ENCODE data around the gene UBAC2. TPM values are rescaled to one million over a fixed set of nuclear protein-coding genes. Genes with fewer than 3 reads are reported as not detected.

Gene UBAC2
- total RNA-seq, 2 experiments from 2014 or later, result 26.8 to 28.5 TPM

DNA sequence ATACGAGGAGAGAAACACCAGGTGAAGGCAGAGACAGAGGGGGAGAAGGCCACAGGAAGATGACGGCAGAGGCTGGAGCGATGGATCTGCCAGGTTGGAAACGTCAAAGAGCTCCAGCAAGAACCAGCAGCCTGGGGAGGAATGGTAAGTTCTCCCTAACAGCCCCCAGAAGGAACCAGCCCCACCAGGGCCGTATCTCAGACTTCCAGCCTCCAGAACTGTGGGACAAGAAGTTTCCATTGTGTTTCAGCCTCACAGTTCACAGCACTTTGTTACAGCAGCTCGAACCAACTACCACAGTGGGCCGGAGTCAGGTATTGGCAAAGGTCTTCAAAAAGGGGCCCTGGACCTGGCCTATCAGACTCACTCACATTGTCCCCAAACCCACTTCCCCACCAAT, 195.8 kb downstream of the UBAC2 start:
- POLR2A ChIA-PET, result no interaction called here
- intact Hi-C loops (cut with micrococcal nuclease; ENCODE audit: unreplicated experiment), result no loop called here
- CTCF ChIA-PET (ENCODE audit: unreplicated experiment), result no interaction called here
- Histone ChIP-seq H3K4me2 (ENCODE audit: low read length) (no peak overlapping the region), H3K4me1 (ENCODE audit: insufficient read depth, low read length, poor library complexity, severe bottlenecking) (no peaks in the 10 kb centered on the region), H3K36me3 (ENCODE audit: insufficient read depth, low read length) (no peaks in the 10 kb centered on the region), H4K20me1 (ENCODE audit: insufficient read depth, low read length) (no peaks in the 10 kb centered on the region), H2AFZ (ENCODE audit: low read length) (no peak overlapping the region), H3K9me2 (ENCODE audit: insufficient read depth, low read length) (no peaks in the 10 kb centered on the region), H3K4me3 (ENCODE audit: low read depth, low read length, poor library complexity, severe bottlenecking) (no peak overlapping the region), H3K9me3 (ENCODE audit: low read length) (no peaks in the 10 kb centered on the region), H3K27ac (ENCODE audit: low read depth, low read length, poor library complexity, severe bottlenecking) (no peak overlapping the region), H3K79me2 (ENCODE audit: insufficient read depth, low read depth, low read length) (no peaks in the 10 kb centered on the region)
- no TSS peak for BruUV-seq (replicated peaks)
- no peak for DNase-seq (ENCODE audit: low spot score)
- TF ChIP-seq EZH2phosphoT487 (IDR thresholded peaks at IDR 0.05; ENCODE audit: borderline replicate concordance, low read depth, low read length), result no peak
- TF ChIP-seq, protein P1, sequence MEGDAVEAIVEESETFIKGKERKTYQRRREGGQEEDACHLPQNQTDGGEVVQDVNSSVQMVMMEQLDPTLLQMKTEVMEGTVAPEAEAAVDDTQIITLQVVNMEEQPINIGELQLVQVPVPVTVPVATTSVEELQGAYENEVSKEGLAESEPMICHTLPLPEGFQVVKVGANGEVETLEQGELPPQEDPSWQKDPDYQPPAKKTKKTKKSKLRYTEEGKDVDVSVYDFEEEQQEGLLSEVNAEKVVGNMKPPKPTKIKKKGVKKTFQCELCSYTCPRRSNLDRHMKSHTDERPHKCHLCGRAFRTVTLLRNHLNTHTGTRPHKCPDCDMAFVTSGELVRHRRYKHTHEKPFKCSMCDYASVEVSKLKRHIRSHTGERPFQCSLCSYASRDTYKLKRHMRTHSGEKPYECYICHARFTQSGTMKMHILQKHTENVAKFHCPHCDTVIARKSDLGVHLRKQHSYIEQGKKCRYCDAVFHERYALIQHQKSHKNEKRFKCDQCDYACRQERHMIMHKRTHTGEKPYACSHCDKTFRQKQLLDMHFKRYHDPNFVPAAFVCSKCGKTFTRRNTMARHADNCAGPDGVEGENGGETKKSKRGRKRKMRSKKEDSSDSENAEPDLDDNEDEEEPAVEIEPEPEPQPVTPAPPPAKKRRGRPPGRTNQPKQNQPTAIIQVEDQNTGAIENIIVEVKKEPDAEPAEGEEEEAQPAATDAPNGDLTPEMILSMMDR (conservative IDR thresholded peaks at IDR 0.05; ENCODE audit: low read length), result no peak

- no peaks in the 10 kb centered on the region for H3K36me3 ChIP-seq (ENCODE audit: insufficient read depth, low read length)
- ChIA-PET CTCF (ENCODE audit: unreplicated experiment) (no interaction called here), POLR2A (no interaction called here)
- H2AFZ ChIP-seq (ENCODE audit: low read length), result no peak overlapping the region
- H3K27ac ChIP-seq (ENCODE audit: low read depth, low read length, poor library complexity, severe bottlenecking), result no peak overlapping the region
- H3K9me3 ChIP-seq (ENCODE audit: low read length), result no peaks in the 10 kb centered on the region
- no peak overlapping the region for H3K4me3 ChIP-seq (ENCODE audit: low read depth, low read length, poor library complexity, severe bottlenecking)
- H3K9me2 ChIP-seq (ENCODE audit: insufficient read depth, low read length), result no peaks in the 10 kb centered on the region
- TF ChIP-seq EZH2phosphoT487 (IDR thresholded peaks at IDR 0.05; ENCODE audit: borderline replicate concordance, low read depth, low read length), result no peak
- TF ChIP-seq, protein P1 (conservative IDR thresholded peaks at IDR 0.05; ENCODE audit: low read length), result no peak
- no peaks in the 10 kb centered on the region for H4K20me1 ChIP-seq (ENCODE audit: insufficient read depth, low read length)
- no peaks in the 10 kb centered on the region for H3K79me2 ChIP-seq (ENCODE audit: insufficient read depth, low read depth, low read length)
- BruUV-seq (replicated peaks), result no TSS peak
- intact Hi-C loops (cut with micrococcal nuclease; ENCODE audit: unreplicated experiment), result no loop called here
- H3K4me1 ChIP-seq (ENCODE audit: insufficient read depth, low read length, poor library complexity, severe bottlenecking), result no peaks in the 10 kb centered on the region
- DNase-seq (ENCODE audit: low spot score), result no peak
- H3K4me2 ChIP-seq (ENCODE audit: low read length), result no peak overlapping the region
Observed at GRCh38 chr13:99398071-99398470, 197.4 kb downstream of the UBAC2 start.

DNA sequence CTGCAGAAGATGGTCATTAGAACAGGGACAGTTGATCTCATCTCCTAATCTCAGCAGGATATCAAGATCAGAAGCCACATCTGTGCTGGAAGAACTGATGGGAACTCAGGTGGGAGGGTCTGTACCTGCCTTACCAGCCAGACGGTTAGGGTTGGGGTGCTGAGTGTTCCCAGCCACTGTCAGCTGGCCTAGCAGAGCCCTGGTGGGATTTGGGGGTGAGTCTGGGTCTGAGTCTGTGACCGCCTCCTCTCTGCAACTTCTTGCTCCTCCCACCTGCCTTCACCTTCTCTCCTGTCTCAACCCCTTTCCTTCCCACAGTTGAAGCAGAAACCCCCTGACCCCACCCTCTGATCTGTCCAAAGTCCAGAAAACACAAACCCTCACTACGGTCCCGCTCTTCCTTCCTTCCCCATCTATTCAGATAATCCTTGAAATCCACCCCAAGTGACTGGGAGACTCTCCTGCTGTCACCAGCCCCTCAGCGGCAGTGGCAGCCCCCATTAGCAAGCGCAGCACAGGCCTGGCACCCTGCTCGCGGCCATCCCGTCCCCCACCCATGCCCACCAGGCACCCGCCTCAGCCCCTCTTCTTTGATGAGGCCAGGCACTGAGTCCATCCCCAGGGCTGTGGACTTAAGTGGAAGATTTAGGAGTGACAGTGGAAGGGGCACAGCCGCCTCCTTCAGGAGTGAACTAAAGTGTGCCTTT, 198.4 kb downstream of the UBAC2 start:
- H3K27ac ChIP-seq (ENCODE audit: low read depth, low read length, poor library complexity, severe bottlenecking), result no peak overlapping the region
- no peaks in the 10 kb centered on the region for H3K9me3 ChIP-seq (ENCODE audit: low read length)
- no peaks in the 10 kb centered on the region for H3K9me2 ChIP-seq (ENCODE audit: insufficient read depth, low read length)
- ChIA-PET CTCF (ENCODE audit: unreplicated experiment) (no interaction called here), POLR2A (no interaction called here)
- no peak overlapping the region for H2AFZ ChIP-seq (ENCODE audit: low read length)
- H3K4me1 ChIP-seq (ENCODE audit: insufficient read depth, low read length, poor library complexity, severe bottlenecking), result no peaks in the 10 kb centered on the region
- no peaks in the 10 kb centered on the region for H3K36me3 ChIP-seq (ENCODE audit: insufficient read depth, low read length)
- no peaks in the 10 kb centered on the region for H4K20me1 ChIP-seq (ENCODE audit: insufficient read depth, low read length)
- intact Hi-C loops (cut with micrococcal nuclease; ENCODE audit: unreplicated experiment), result no loop called here
- no TSS peak for BruUV-seq (replicated peaks)
- H3K4me2 ChIP-seq (ENCODE audit: low read length), result no peak overlapping the region
- no peak for DNase-seq (ENCODE audit: low spot score)
- TF ChIP-seq, protein P1 (conservative IDR thresholded peaks at IDR 0.05; ENCODE audit: low read length), result no peak
- no peak for TF ChIP-seq EZH2phosphoT487 (IDR thresholded peaks at IDR 0.05; ENCODE audit: borderline replicate concordance, low read depth, low read length)
- H3K79me2 ChIP-seq (ENCODE audit: insufficient read depth, low read depth, low read length), result no peaks in the 10 kb centered on the region
- no peak overlapping the region for H3K4me3 ChIP-seq (ENCODE audit: low read depth, low read length, poor library complexity, severe bottlenecking)

Measured in OCI-LY7 (cell line).